ENCODE results near the gene BOD1L1.

Gene BOD1L1

GRCh38 chr4:13523591-13524503, 103.7 kb downstream of the BOD1L1 start:
- no peak for FAIRE-seq

DNA sequence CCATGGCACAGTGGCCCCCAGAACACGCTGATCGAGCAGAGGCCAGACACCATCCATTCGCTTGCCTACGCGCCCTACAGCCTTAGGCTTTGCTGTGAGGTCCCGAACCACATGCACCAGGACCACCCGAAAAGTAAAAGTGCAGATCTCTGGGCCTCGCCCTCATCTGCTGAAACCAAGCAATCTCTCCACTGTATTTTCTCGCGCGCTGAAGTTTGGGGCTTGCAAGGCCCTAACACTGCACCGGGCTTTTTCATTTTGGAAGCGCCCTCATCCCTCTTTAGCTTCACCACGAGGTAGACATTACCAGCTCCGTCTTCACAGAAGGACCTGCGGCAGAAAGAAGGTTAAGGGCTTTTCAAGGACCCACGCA, 104.4 kb downstream of the BOD1L1 start:
- no peak for FAIRE-seq

GRCh38 chr4:13522282-13523104, 105.0 kb downstream of the BOD1L1 start:
- no peak for FAIRE-seq

GRCh38 chr4:13521047-13521446, 106.5 kb downstream of the BOD1L1 start:
- FAIRE-seq: no peak
